ENCODE measurements around the gene OR56A3. TPM values are rescaled to one million over a fixed set of nuclear protein-coding genes. Genes with fewer than 3 reads are reported as not detected.

The OR56A3 gene
- total RNA-seq = not detected

GRCh38 chr11:5941951-5942350 is at the start of gene OR56A3:
OR56A3 (plus strand) TSS chr11:5942251; CDS start chr11:5947347, 5,096 bp downstream.
- H3K27me3 ChIP-seq = no peaks in the 10 kb centered on the region
- no peak within 1 kb of the TSS for H3K27ac ChIP-seq
- no peak within 1 kb of the TSS for H3K9ac ChIP-seq (ENCODE audit: low read depth in 2 of 2, low read length in 2 of 2)
- TF ChIP-seq CTCF (IDR thresholded peaks at IDR 0.05) = no peak
- intact Hi-C loops (cut with DNase I) = no loop called here
- no peak within 1 kb of the TSS for H3K4me3 ChIP-seq
- no peaks in the 10 kb centered on the region for H3K9me3 ChIP-seq
- H3K36me3 ChIP-seq = no peaks in the 10 kb centered on the region
- H3K4me1 ChIP-seq = no peaks in the 10 kb centered on the region
- DNase-seq = no peak

- H3K27me3 ChIP-seq = no peaks in the 10 kb centered on the region
- TF ChIP-seq CTCF (IDR thresholded peaks at IDR 0.05) = no peak
- H3K4me1 ChIP-seq = no peaks in the 10 kb centered on the region
- H3K36me3 ChIP-seq = no peaks in the 10 kb centered on the region
- no peak within 1 kb of the TSS for H3K27ac ChIP-seq
- no peak within 1 kb of the TSS for H3K4me3 ChIP-seq
- no peak for DNase-seq
- H3K9me3 ChIP-seq = no peaks in the 10 kb centered on the region
- intact Hi-C loops (cut with DNase I) = no loop called here
- H3K9ac ChIP-seq (ENCODE audit: low read depth in 2 of 2, low read length in 2 of 2) = no peak within 1 kb of the TSS
Observed at GRCh38 chr11:5892908-5893307, 49.1 kb upstream of the OR56A3 start, which contains the start of gene OR52E5. OR52E5 (plus strand) TSS chr11:5893208; CDS start chr11:5900777, 7,569 bp downstream.

- no peak for DNase-seq
- no peaks in the 10 kb centered on the region for H3K27me3 ChIP-seq
- no peak overlapping the region for H3K9ac ChIP-seq (ENCODE audit: low read depth in 2 of 2, low read length in 2 of 2)
- H3K4me1 ChIP-seq = no peaks in the 10 kb centered on the region
- H3K27ac ChIP-seq = no peak overlapping the region
- H3K4me3 ChIP-seq = no peak overlapping the region
- intact Hi-C loops (cut with DNase I) = no loop called here
- H3K9me3 ChIP-seq = no peaks in the 10 kb centered on the region
- H3K36me3 ChIP-seq = no peaks in the 10 kb centered on the region
- TF ChIP-seq CTCF (IDR thresholded peaks at IDR 0.05) = no peak
Observed at GRCh38 chr11:5899534-5899933, 42.5 kb upstream of the OR56A3 start.

- no peaks in the 10 kb centered on the region for H3K4me1 ChIP-seq
- no peak for TF ChIP-seq CTCF (IDR thresholded peaks at IDR 0.05)
- DNase-seq = no peak
- H3K36me3 ChIP-seq = no peaks in the 10 kb centered on the region
- intact Hi-C loops (cut with DNase I) = no loop called here
- no peak overlapping the region for H3K9ac ChIP-seq (ENCODE audit: low read depth in 2 of 2, low read length in 2 of 2)
- no peak overlapping the region for H3K27ac ChIP-seq
- no peak overlapping the region for H3K4me3 ChIP-seq
- H3K9me3 ChIP-seq = no peaks in the 10 kb centered on the region
- H3K27me3 ChIP-seq = no peaks in the 10 kb centered on the region
Observed at GRCh38 chr11:5910540-5910939, 31.5 kb upstream of the OR56A3 start.

- intact Hi-C loops (cut with DNase I) = no loop called here
- H3K4me1 ChIP-seq = no peaks in the 10 kb centered on the region
- H3K9ac ChIP-seq (ENCODE audit: low read depth in 2 of 2, low read length in 2 of 2) = no peak overlapping the region
- TF ChIP-seq CTCF (IDR thresholded peaks at IDR 0.05) = no peak
- no peaks in the 10 kb centered on the region for H3K9me3 ChIP-seq
- no peaks in the 10 kb centered on the region for H3K27me3 ChIP-seq
- H3K4me3 ChIP-seq = no peak overlapping the region
- no peaks in the 10 kb centered on the region for H3K36me3 ChIP-seq
- DNase-seq = no peak
- no peak overlapping the region for H3K27ac ChIP-seq
Observed at GRCh38 chr11:5922749-5923426, 19.2 kb upstream of the OR56A3 start.
